A549 (cell line): ENCODE results near the gene TNS1. TPM values are rescaled to one million over a fixed set of nuclear protein-coding genes. Genes with fewer than 3 reads are reported as not detected.

Source experiments
- ATAC-seq, 2 experiments: fragments of 200-7000 bp in 1 of 2; fragments of >200 bp in 1 of 2; cut with Nextera tagmentation in 1 of 2; cut with Tn5 transposase in 1 of 2; 3 replicates each; pipeline versions ENCODE4 v1.8.0 to v1.9.1; 2018 to 2020; ENCODE audit warnings: mild to moderate bottlenecking in 1 of 2, moderate library complexity in 1 of 2
- CTCF ChIA-PET: fragments of 300-600 bp; sonication (Branson Sonifier 250); formaldehyde crosslinking; extraction: SDS; loops from one replicate; lab custom pipeline; 2021; ENCODE audit warnings: antibody characterized with exemption, inconsistent platforms; lab: Yijun Ruan, JAX
- POLR2A ChIA-PET: fragments of 350-600 bp; formaldehyde crosslinking; extraction: SDS; loops from one replicate; lab custom pipeline; 2021; ENCODE audit warnings: antibody characterized with exemption, inconsistent platforms; lab: Yijun Ruan, JAX
- DNase-seq, 2 experiments: peaks; one replicate each; pipeline versions ENCODE4 v3.0.0 to v3.0.0-alpha.2; 2011 to 2016; ENCODE audit warnings: low read depth in 1 of 2, low spot score in 1 of 2
- FAIRE-seq: peaks from 2 replicates; lab custom pipeline; 2011; peaks lifted over from hg19 to GRCh38; lab: Jason Lieb, UNC
- H3K27ac ChIP-seq, 2 experiments: fragments of >200 bp; sonication (Bioruptor Twin); formaldehyde crosslinking; 3 replicates each; pipeline ENCODE4 v1.5.1; 2016 to 2017
- H3K4me1 ChIP-seq: fragments of >200 bp; sonication (Bioruptor Twin); formaldehyde crosslinking; 3 replicates; pipeline ENCODE4 v1.6.1; 2016
- H3K4me2 ChIP-seq: fragments of >200 bp; sonication (Bioruptor Twin); formaldehyde crosslinking; 3 replicates; pipeline ENCODE4 v1.6.1; 2016
- H3K4me3 ChIP-seq: fragments of >200 bp; sonication (Bioruptor Twin); formaldehyde crosslinking; 3 replicates; pipeline ENCODE4 v1.5.1; 2016
- H3K9me3 ChIP-seq: fragments of >200 bp; sonication (Bioruptor Twin); formaldehyde crosslinking; 3 replicates; pipeline ENCODE4 v1.6.1; 2016
- ATOH8 ChIP-seq: fragments of 250-450 bp; sonication (Bioruptor Pico); IDR thresholded peaks from 2 replicates; pipeline ENCODE4 v1.5.0; 2020; ENCODE audit warnings: low read depth, mild to moderate bottlenecking, moderate library complexity
- BCL3 ChIP-seq: fragments of >200 bp; sonication (Bioruptor Twin); formaldehyde crosslinking; IDR thresholded peaks from 3 replicates; pipeline ENCODE4 v1.6.1; 2016
- BHLHE40 ChIP-seq: IDR thresholded peaks from 2 replicates; pipeline ENCODE4 v1.6.1; 2012; ENCODE audit warnings: low read depth, low read length, inconsistent platforms
- CBX2 ChIP-seq: fragments of 200-600 bp; sonication (generic); IDR thresholded peaks from 2 replicates; pipeline ENCODE4 v1.6.1; 2016; ENCODE audit warnings: low read depth, mild to moderate bottlenecking, borderline replicate concordance
- CEBPB ChIP-seq, 2 experiments: fragments of >200 bp in 1 of 2; sonication (Bioruptor Twin) in 1 of 2; formaldehyde crosslinking in 1 of 2; IDR thresholded peaks; 2 replicates each; pipeline ENCODE4 v1.6.1; 2012 to 2016
- CHD2 ChIP-seq: fragments of 150-350 bp; IDR thresholded peaks from 2 replicates; pipeline ENCODE4 v1.6.1; 2014; ENCODE audit warnings: low read length; ENCODE audit not compliant: partially characterized antibody
- E2F6 ChIP-seq: IDR thresholded peaks from 2 replicates; pipeline ENCODE4 v1.6.1; 2012; ENCODE audit warnings: low read depth, borderline replicate concordance
- EHF ChIP-seq: fragments of 250-450 bp; sonication (Bioruptor Pico); IDR thresholded peaks from 2 replicates; pipeline ENCODE4 v1.5.0; 2020; ENCODE audit warnings: mild to moderate bottlenecking
- EP300 ChIP-seq, 2 experiments: fragments of >200 bp; sonication (Bioruptor Twin); formaldehyde crosslinking; IDR thresholded peaks; 2 replicates in 1 of 2; 3 replicates in 1 of 2; pipeline ENCODE4 v1.6.1; 2016 to 2017
- ESRRA ChIP-seq: fragments of 150-350 bp; IDR thresholded peaks from 2 replicates; pipeline ENCODE4 v1.6.1; 2014; ENCODE audit warnings: mild to moderate bottlenecking, low read length, borderline replicate concordance
- GATA3 ChIP-seq: IDR thresholded peaks from 2 replicates; pipeline ENCODE4 v1.6.1; 2012; ENCODE audit warnings: borderline replicate concordance
- HDAC2 ChIP-seq: fragments of 200-600 bp; sonication (generic); IDR thresholded peaks from 2 replicates; pipeline ENCODE4 v1.6.1; 2016
- HEYL ChIP-seq: fragments of 250-450 bp; sonication (Bioruptor Pico); IDR thresholded peaks from 2 replicates; pipeline ENCODE4 v1.8.0; 2021; ENCODE audit warnings: mild to moderate bottlenecking, moderate library complexity
- HOXA7 ChIP-seq: fragments of 250-450 bp; sonication (Bioruptor Pico); IDR thresholded peaks from 2 replicates; pipeline ENCODE4 v1.5.0; 2020; ENCODE audit warnings: mild to moderate bottlenecking, moderate library complexity
- JUNB ChIP-seq: fragments of >200 bp; sonication (Bioruptor Twin); formaldehyde crosslinking; IDR thresholded peaks from 2 replicates; pipeline ENCODE4 v1.6.1; 2016
- MAZ ChIP-seq: fragments of 150-350 bp; IDR thresholded peaks from 2 replicates; pipeline ENCODE4 v1.6.1; 2014; ENCODE audit warnings: antibody characterized with exemption, low read depth, low read length, borderline replicate concordance
- MYC ChIP-seq: IDR thresholded peaks from 2 replicates; pipeline ENCODE4 v1.6.1; 2012; ENCODE audit warnings: mild to moderate bottlenecking, inconsistent platforms, low read length, improper control_type of control experiment, borderline replicate concordance
- NPAS2 ChIP-seq: fragments of 250-450 bp; sonication (Bioruptor Pico); IDR thresholded peaks from 2 replicates; pipeline ENCODE4 v1.8.0; 2022; ENCODE audit warnings: mild to moderate bottlenecking, moderate library complexity, borderline replicate concordance
- POLR2AphosphoS2 ChIP-seq: conservative IDR thresholded peaks from 2 replicates; pipeline ENCODE4 v1.6.1; 2012; ENCODE audit warnings: low read length, improper control_type of control experiment, inconsistent platforms
- RCOR1 ChIP-seq: fragments of 150-350 bp; IDR thresholded peaks from 2 replicates; pipeline ENCODE4 v1.6.1; 2014; ENCODE audit warnings: antibody characterized with exemption, low read length, low read depth
- REST ChIP-seq: fragments of 200-600 bp; sonication (generic); IDR thresholded peaks from 2 replicates; pipeline ENCODE4 v1.6.1; 2016; ENCODE audit warnings: antibody characterized with exemption, mild to moderate bottlenecking, moderate library complexity
- RNF2 ChIP-seq: fragments of 200-600 bp; sonication (generic); IDR thresholded peaks from 2 replicates; pipeline ENCODE4 v1.6.1; 2016; ENCODE audit warnings: low read depth, mild to moderate bottlenecking, antibody characterized with exemption, moderate library complexity, borderline replicate concordance
- TFCP2L1 ChIP-seq: fragments of 250-450 bp; sonication (Bioruptor Pico); IDR thresholded peaks from 2 replicates; pipeline ENCODE4 v1.5.0; 2021; ENCODE audit warnings: mild to moderate bottlenecking
- TP53 ChIP-seq: fragments of 250-450 bp; sonication (Bioruptor Pico); IDR thresholded peaks from 2 replicates; pipeline ENCODE4 v1.5.0; 2021; ENCODE audit warnings: mild to moderate bottlenecking, moderate library complexity
- USF2 ChIP-seq: fragments of 450-650 bp; IDR thresholded peaks from 2 replicates; pipeline ENCODE4 v1.6.1; 2014; ENCODE audit warnings: antibody characterized with exemption
- ZC3H11A ChIP-seq: fragments of 450-650 bp; IDR thresholded peaks from 2 replicates; pipeline ENCODE4 v1.6.1; 2014; ENCODE audit warnings: antibody characterized with exemption, mild to moderate bottlenecking
- ZSCAN20 ChIP-seq: fragments of 250-450 bp; sonication (Bioruptor Pico); IDR thresholded peaks from 2 replicates; pipeline ENCODE4 v1.8.0; 2022; ENCODE audit warnings: mild to moderate bottlenecking, moderate library complexity
- WGBS: methylation state at CpG from one replicate; pipeline ENCODE4 v1.1.6; 2017; ENCODE audit errors: missing lambda C conversion rate; 5-methylcytosine and 5-hydroxymethylcytosine counted together
- polyA plus RNA-seq, 4 experiments: library from polyadenylated mRNA; depleted of rRNA in 3 of 4; stranded (reverse); fragments of >200 nt; fragmentation: RNase III in 1 of 4; extraction: RNeasy Plus Mini Kit Qiagen cat#74134 plus additional on column Dnase treatment in 1 of 4; gene quantifications; 2 replicates in 3 of 4; 3 replicates in 1 of 4; pipeline ENCODE4 v1.2.3, GENCODE V29; 2011 to 2017

The TNS1 gene
- polyA plus RNA-seq, 2 of the 4 experiments (the other 2 are of a cell fraction): 4.9 to 10.6 TPM

GRCh38 chr2:217999595-217999959, 3.2 kb downstream of the TNS1 start:
- ATAC-seq (no peak), DNase-seq (no peak), FAIRE-seq (no peak)
- WGBS: 42% methylated on average over 4 of the region's 4 CpGs
- Histone ChIP-seq H3K27ac (peak overlapping the region in 1 of 2 experiments; percentile 57; a peak in 3 of 6 replicates), H3K4me2 (no peak overlapping the region), H3K9me3 (no peaks in the 10 kb centered on the region), H3K4me1 (peaks cover 64% of the 10 kb centered on the region), H3K4me3 (no peak overlapping the region)
- TF ChIP-seq E2F6 (no peak), ATOH8 (no peak), CHD2 (no peak), ZSCAN20 (CRISPR knock-in tag) (no peak), MYC (no peak), EHF (no peak), TFCP2L1 (no peak), NPAS2 (CRISPR knock-in tag) (no peak), HEYL (CRISPR knock-in tag) (no peak), ESRRA (no peak), JUNB (no peak), HDAC2 (no peak), TP53 (CRISPR knock-in tag) (no peak), GATA3 (no peak), USF2 (no peak)
- ChIA-PET CTCF (interaction anchor here (1.1 to 3.0 kb wide), 6 partner anchors 10 to 214 kb away, joined by 3 to 11 read pairs (median 8); no protein-coding TSS in a partner anchor), POLR2A (interaction anchor here (0.6 kb wide), 1 partner anchor 84 kb away, joined by 3 read pairs; no protein-coding TSS in a partner anchor)

- Histone ChIP-seq H3K27ac (peak overlapping the region in 1 of 2 experiments; percentile 9; a peak in 2 of 6 replicates), H3K4me2 (no peak overlapping the region), H3K4me3 (no peak overlapping the region), H3K9me3 (no peaks in the 10 kb centered on the region), H3K4me1 (peaks cover 64% of the 10 kb centered on the region)
- no peak for FAIRE-seq
- no peak for ATAC-seq
- ChIA-PET POLR2A (no interaction called here), CTCF (interaction anchor here (1.1 to 3.0 kb wide), 6 partner anchors 10 to 214 kb away, joined by 3 to 11 read pairs (median 8); no protein-coding TSS in a partner anchor)
- TF ChIP-seq HOXA7 (CRISPR knock-in tag) (no peak), ZC3H11A (no peak), POLR2AphosphoS2 (no peak), RCOR1 (no peak), EHF (no peak), MAZ (no peak), BHLHE40 (no peak), ESRRA (no peak), CEBPB (IDR thresholded peaks at IDR 0.05) (no peak), EP300 (IDR thresholded peaks at IDR 0.05) (no peak)
- no peak for DNase-seq
- 60% methylated on average over 10 of the region's 10 CpGs for WGBS
These were observed 3.7 kb downstream of the TNS1 start for GRCh38 chr2:217998926-217999594.

- DNase-seq (no peak), FAIRE-seq (no peak), ATAC-seq (no peak)
- ChIA-PET POLR2A (no interaction called here), CTCF (interaction anchor here (0.9 to 2.8 kb wide), 4 partner anchors 8 to 212 kb away, joined by 3 to 11 read pairs (median 6); no protein-coding TSS in a partner anchor)
- 81% methylated on average over 11 of the region's 11 CpGs for WGBS
- peak overlapping the region; percentile 80 to 86; a peak in 3 of 6 replicates for H3K27ac ChIP-seq
- no peak for TF ChIP-seq REST
- TF ChIP-seq ATOH8: no peak
- no peak for TF ChIP-seq RNF2
- TF ChIP-seq CBX2: no peak
- no peak for TF ChIP-seq BCL3
- peaks cover 64% of the 10 kb centered on the region for H3K4me1 ChIP-seq
- no peak overlapping the region for H3K4me2 ChIP-seq
- no peak overlapping the region for H3K4me3 ChIP-seq
- no peaks in the 10 kb centered on the region for H3K9me3 ChIP-seq
These were observed 5.3 kb downstream of the TNS1 start for GRCh38 chr2:217997510-217997909.
